Activated CD4-positive, alpha-beta T cell treated with anti-CD3 and anti-CD28 coated beads, Interleukin-2, amount 10 ng/mL, durations not matched to agents 24 days and 14 days (primary cell): ENCODE results near the gene DHX58. TPM values are rescaled to one million over a fixed set of nuclear protein-coding genes. Genes with fewer than 3 reads are reported as not detected.
A peak's percentile ranks its signal among the peaks of the same experiment; 100 is the strongest.

Experiments
- DNase-seq: peaks from one replicate; pipeline ENCODE4 v3.0.0; 2022
- H3K27ac Mint-ChIP-seq: one replicate; pipeline ENCODE4 v1.8.0; 2022; ENCODE audit warnings: mild to moderate bottlenecking, mixed read lengths
- H3K27me3 Mint-ChIP-seq: one replicate; pipeline ENCODE4 v1.8.0; 2022; ENCODE audit warnings: mixed read lengths
- H3K36me3 Mint-ChIP-seq: one replicate; pipeline ENCODE4 v1.8.0; 2022; ENCODE audit warnings: low read depth, mild to moderate bottlenecking, mixed read lengths
- H3K4me1 Mint-ChIP-seq: one replicate; pipeline ENCODE4 v1.8.0; 2021; ENCODE audit warnings: mixed read lengths
- H3K4me3 Mint-ChIP-seq: one replicate; pipeline ENCODE4 v1.8.0; 2022; ENCODE audit warnings: mild to moderate bottlenecking, moderate library complexity, mixed read lengths
- H3K9me3 Mint-ChIP-seq: one replicate; pipeline ENCODE4 v1.8.0; 2021; ENCODE audit warnings: mixed read lengths
- intact Hi-C: fragments of 100-400 bp; cut with micrococcal nuclease; formaldehyde crosslinking; loops from one replicate; pipeline ENCODE4 v1.15.1; 2023
- total RNA-seq: library from RNA; stranded (reverse); gene quantifications from 2 replicates; pipeline ENCODE4 v1.2.3, GENCODE V29; 2022

Gene DHX58
- total RNA-seq, 1 donor from 2014 or later: 25.8 TPM

DNA sequence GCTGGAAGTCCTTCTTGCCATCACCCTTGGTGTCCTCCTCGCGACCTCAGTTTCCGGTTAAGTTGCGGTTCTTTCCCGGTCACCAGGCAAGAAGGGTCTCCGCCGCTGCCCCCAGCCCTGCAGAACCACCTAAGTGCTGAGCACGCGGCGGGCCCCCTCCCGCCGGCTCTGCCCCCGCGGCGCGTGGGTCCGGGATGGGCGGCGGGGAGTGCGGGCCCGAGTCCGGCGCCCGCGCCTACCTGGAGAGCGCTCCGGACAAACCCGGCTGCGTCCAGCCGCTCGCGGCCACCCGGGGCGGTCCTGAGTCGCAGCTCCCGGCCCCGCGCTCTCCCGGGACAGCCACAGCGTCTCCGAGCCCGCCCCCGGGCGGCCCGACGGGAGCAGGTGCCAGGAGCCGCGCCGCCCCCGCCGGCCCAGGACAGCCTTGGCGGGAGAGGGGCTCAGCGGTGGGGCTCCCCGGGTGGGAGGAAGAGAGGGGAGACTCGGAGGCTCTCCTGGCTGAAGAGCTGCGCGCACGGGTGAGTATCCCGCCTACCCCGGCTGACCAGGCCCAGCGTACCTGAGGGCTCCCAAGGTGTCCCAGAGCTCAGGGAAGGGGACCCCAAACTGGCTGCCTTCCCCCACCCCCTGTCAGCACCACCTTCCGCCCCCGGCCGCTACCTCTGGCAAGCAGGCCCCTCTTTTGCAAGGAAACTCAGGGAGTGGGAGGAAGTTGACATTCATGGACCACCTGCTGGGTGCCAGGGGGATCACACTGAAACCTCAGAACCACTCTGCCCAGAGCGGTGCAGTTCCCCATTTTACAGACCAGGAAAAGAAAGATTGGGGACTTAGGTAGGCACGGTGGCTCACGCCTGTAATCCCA, 40.0 kb downstream of the DHX58 start:
- Mint-ChIP-seq H3K4me3 (peak overlapping the region; percentile 53), H3K4me1 (peaks cover 5% of the 10 kb centered on the region), H3K27me3 (peaks cover 30% of the 10 kb centered on the region), H3K36me3 (no peaks in the 10 kb centered on the region), H3K9me3 (no peaks in the 10 kb centered on the region), H3K27ac (no peak overlapping the region)
- intact Hi-C loops: no loop called here
- no peak for DNase-seq

DNA sequence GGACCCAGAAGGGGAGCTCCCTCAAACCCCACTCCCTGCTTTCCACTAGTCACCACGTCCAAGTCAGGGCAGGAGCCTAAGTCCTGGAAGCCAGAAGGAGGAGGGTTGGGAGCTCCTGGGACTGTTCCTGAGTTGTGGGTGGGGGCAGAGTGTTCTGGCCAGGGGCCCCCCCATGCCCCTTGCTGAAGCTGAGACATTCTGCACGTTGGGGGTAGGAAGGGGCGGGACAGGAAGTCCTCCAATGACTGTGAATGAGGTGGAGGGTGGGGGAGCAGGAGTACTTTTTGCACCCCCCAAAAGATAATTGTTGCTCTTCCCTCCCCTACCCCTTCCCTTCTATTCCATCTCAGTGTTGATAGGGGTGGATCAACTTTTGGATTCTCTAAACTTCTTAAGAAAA, 40.7 kb downstream of the DHX58 start:
- Mint-ChIP-seq H3K36me3 (no peaks in the 10 kb centered on the region), H3K9me3 (no peaks in the 10 kb centered on the region), H3K4me1 (peaks cover 7% of the 10 kb centered on the region), H3K27me3 (peaks cover 30% of the 10 kb centered on the region), H3K27ac (no peak overlapping the region), H3K4me3 (peak overlapping the region; percentile 53)
- no peak for DNase-seq
- intact Hi-C loops: no loop called here

DNA sequence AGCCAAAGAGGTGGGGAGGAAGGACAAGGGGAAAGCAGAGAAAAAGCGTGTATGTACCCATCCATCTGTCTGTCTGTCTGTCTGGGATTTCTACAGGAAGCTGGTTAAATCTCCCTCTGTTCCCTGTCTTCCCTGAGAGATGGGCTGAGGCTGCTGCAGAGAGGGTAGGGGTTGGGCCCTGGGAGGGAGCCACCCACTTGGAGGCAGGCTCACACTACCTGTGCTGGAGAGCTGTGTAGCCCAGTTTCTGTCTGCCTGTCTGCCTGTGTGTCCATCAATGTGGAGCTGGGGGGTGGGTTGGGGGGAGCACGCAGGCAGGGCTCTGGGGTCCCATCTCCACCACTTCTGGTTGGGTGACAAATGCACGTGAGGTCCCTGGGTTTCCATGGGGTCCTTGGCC, 43.5 kb downstream of the DHX58 start:
- H3K4me1 Mint-ChIP-seq: peaks cover 11% of the 10 kb centered on the region
- DNase-seq: no peak
- H3K27ac Mint-ChIP-seq: no peak overlapping the region
- no peak overlapping the region for H3K4me3 Mint-ChIP-seq
- intact Hi-C loops: loop anchor here (10.0 kb wide), 1 partner anchor 116 kb away; the partner anchor contains the start of genes HCRT and KCNH4
- no peaks in the 10 kb centered on the region for H3K9me3 Mint-ChIP-seq
- no peaks in the 10 kb centered on the region for H3K36me3 Mint-ChIP-seq
- H3K27me3 Mint-ChIP-seq: peaks cover 23% of the 10 kb centered on the region

DNA sequence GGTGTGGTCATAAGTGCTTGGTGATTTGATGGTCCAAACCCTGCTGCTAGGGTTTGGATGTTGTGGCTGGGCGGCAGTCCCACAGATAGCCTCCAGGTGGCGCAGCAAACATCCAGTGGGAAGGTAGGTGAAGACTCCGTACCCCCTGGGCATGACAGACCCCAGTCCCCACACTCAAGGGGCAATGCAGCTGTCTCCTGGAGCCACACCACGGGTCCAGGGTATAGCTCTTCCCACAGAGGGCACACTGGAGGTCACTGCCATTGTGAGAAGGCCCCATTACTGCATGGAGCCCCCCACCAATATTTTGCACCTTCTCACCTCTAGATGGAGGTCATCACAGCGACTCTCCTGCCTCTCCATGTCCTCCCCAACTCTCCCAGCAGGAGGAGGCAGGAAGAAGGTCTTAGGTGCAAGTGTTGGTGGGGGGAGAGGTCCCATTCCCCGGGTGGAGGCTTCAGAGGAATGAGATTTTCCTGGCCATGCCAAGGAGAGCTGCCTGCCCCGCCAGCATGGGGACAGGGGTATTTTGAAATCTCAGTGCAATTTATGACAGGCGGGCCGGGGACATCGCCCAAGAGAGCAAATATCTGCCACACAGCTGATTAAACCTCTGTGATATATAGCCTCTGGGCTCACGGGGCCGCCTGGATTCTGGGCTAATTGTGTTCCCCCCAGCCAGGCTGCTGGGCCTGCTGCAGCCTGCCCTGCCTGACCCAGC, 45.0 kb downstream of the DHX58 start:
- no peak overlapping the region for H3K4me3 Mint-ChIP-seq
- no peak overlapping the region for H3K27ac Mint-ChIP-seq
- DNase-seq: peak; percentile 93
- no peaks in the 10 kb centered on the region for H3K36me3 Mint-ChIP-seq
- peaks cover 18% of the 10 kb centered on the region for H3K4me1 Mint-ChIP-seq
- no peaks in the 10 kb centered on the region for H3K9me3 Mint-ChIP-seq
- peaks cover 11% of the 10 kb centered on the region for H3K27me3 Mint-ChIP-seq
- intact Hi-C loops: loop anchor here (2.0 to 10.0 kb wide), 3 partner anchors 33 to 117 kb away; partner anchors contain the start of genes DHX58, HCRT and KCNH4

DNA sequence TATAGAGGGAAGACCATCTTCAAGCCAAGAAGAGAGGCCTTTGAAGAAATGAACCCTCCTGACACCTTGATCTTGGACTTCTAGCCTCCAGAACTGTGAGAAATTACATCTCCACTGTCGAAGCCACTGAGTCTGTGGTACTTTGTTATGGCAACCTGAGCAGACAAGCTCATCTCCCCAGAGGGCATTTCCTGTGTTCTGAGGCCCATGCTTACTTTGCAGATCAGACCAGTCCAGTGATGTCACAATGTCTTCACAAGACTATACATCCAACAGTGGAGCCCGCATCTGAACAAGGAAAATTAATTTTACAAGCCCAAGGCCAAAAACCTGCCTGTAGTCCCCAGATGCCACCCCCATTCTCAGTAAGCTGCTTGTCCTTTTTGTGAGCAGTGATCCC, 47.3 kb downstream of the DHX58 start:
- intact Hi-C loops: loop anchor here (10.0 kb wide), 1 partner anchor 120 kb away; the partner anchor contains the start of genes HCRT and KCNH4
- H3K27ac Mint-ChIP-seq: peak overlapping the region; percentile 20

DNA sequence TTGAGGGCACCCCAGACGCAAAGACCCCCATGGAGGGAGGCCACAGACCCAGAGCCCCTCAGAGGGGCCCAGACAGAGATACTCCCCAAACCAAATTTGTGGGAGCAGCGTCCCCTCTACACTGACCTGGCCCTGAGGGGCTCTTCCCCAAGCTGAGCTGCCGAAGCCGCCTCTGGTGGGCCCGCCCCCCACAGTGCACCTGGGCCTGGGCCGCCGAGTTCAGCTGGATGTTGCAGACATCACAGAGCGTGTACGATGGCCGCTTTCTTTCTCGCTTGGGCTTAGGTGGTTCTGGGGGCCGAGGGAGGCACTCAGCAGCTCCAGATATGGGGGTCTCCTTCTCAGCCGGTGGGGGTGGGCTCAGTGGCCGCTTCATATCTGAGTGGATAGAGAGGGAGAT, 49.8 kb downstream of the DHX58 start:
- H3K4me1 Mint-ChIP-seq: peaks cover 19% of the 10 kb centered on the region
- H3K4me3 Mint-ChIP-seq: no peak overlapping the region
- no peak overlapping the region for H3K27ac Mint-ChIP-seq
- H3K9me3 Mint-ChIP-seq: no peaks in the 10 kb centered on the region
- H3K27me3 Mint-ChIP-seq: no peaks in the 10 kb centered on the region
- no peak for DNase-seq
- intact Hi-C loops: loop anchor here (5.0 to 10.0 kb wide), 2 partner anchors 35 to 122 kb away; partner anchors contain the start of genes HCRT and KCNH4
- H3K36me3 Mint-ChIP-seq: no peaks in the 10 kb centered on the region

More for the DNA sequence above, 47.3 kb downstream of the DHX58 start:
- peak; percentile 72 for DNase-seq
- Mint-ChIP-seq H3K9me3 (no peaks in the 10 kb centered on the region), H3K27me3 (no peaks in the 10 kb centered on the region), H3K36me3 (no peaks in the 10 kb centered on the region), H3K4me3 (no peak overlapping the region), H3K4me1 (peaks cover 16% of the 10 kb centered on the region)

DNA sequence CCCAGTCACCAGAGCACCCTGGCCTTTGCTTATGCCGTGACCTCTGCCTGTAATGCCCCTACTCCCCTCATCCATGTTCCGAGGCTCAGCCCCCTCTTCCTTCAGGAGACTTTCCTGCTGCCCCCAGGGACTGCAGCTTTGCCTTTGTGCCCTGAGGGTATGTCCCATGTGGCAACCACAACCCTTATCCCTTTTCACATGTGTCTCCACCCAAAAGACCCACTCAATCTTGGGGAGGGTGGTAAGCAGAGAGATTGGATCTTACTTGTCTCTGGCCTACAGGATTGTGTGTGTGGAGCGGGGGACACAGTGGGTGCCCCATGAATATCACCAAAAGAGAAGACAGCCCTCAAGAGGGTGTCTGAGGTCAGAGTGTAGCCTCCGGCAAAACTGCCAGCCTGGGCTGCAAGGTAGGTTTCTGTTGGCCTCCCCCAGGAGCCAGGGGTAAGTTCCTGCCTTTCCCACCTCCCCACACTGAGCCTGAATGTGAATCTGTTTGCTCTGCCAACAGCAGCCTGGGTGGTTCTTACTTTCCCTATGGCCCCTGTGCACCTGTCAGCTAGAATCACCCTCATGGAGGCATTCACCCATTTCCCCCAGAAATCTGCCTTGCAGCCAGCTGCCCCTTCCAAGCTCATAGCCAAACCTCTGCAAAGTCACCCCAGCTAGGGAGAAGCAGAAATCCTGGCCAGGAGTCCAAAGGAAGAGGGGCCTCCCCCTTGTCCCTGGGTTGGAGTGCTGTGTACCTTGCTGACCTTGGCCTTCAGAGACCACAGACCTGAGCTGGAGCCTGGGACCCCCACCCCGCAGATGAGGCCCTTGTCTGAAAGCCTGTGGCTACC, 50.6 kb downstream of the DHX58 start:
- no peaks in the 10 kb centered on the region for H3K27me3 Mint-ChIP-seq
- H3K4me3 Mint-ChIP-seq: no peak overlapping the region
- DNase-seq: no peak
- intact Hi-C loops: loop anchor here (5.0 to 10.0 kb wide), 2 partner anchors 35 to 123 kb away; partner anchors contain the start of genes HCRT and KCNH4
- H3K36me3 Mint-ChIP-seq: no peaks in the 10 kb centered on the region
- no peak overlapping the region for H3K27ac Mint-ChIP-seq
- no peaks in the 10 kb centered on the region for H3K9me3 Mint-ChIP-seq
- H3K4me1 Mint-ChIP-seq: peaks cover 18% of the 10 kb centered on the region

DNA sequence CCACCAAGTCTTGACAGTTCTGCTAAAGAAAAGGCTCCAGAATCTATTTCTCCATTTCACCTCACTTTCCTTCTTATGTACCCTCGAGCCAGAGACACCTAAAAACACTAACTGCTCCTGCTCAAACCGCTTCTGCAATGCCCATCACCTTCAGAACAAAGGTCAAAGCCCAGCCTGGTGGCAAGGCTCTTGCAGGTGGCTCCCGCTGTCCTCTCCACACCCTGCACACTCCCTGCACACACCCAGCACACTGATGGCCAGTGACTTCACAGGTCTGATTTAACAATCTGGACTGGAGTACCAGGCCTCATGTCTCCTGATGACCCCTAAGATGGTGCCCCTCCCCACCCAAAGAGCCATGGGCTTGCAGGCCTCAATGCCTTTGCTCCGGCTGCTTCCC, 52.3 kb downstream of the DHX58 start:
- Mint-ChIP-seq H3K27ac (peak overlapping the region; percentile 30), H3K4me3 (no peak overlapping the region), H3K27me3 (peaks cover 4% of the 10 kb centered on the region), H3K36me3 (no peaks in the 10 kb centered on the region), H3K9me3 (no peaks in the 10 kb centered on the region), H3K4me1 (peaks cover 17% of the 10 kb centered on the region)
- intact Hi-C loops: loop anchor here (5.0 to 10.0 kb wide), 2 partner anchors 33 to 125 kb away; partner anchors contain the start of genes HCRT and KCNH4
- DNase-seq: no peak

DNA sequence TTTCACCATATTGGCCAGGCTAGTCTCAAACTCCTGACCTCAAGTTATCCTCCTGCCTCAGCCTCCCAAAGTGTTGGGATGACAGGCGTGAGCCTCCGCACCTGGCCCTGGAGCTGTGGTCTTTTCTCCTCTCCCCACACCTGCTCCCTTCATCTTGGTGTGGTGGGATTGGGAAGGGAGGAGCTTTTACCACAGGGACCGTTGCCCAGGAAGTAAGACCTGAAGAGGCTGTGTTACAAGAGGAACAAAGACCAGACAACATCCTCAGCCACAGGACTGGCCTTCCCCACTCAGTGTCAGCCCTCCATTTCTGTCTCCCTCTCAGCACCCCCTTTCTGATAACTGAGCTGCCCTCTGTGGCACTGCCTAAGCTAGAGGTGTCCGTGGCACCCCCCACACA, 52.7 kb downstream of the DHX58 start:
- intact Hi-C loops: loop anchor here (5.0 to 10.0 kb wide), 2 partner anchors 33 to 125 kb away; partner anchors contain the start of genes HCRT and KCNH4
- H3K4me3 Mint-ChIP-seq: no peak overlapping the region
- no peaks in the 10 kb centered on the region for H3K36me3 Mint-ChIP-seq
- H3K9me3 Mint-ChIP-seq: no peaks in the 10 kb centered on the region
- H3K4me1 Mint-ChIP-seq: peaks cover 16% of the 10 kb centered on the region
- H3K27me3 Mint-ChIP-seq: peaks cover 8% of the 10 kb centered on the region
- no peak for DNase-seq
- H3K27ac Mint-ChIP-seq: no peak overlapping the region

DNA sequence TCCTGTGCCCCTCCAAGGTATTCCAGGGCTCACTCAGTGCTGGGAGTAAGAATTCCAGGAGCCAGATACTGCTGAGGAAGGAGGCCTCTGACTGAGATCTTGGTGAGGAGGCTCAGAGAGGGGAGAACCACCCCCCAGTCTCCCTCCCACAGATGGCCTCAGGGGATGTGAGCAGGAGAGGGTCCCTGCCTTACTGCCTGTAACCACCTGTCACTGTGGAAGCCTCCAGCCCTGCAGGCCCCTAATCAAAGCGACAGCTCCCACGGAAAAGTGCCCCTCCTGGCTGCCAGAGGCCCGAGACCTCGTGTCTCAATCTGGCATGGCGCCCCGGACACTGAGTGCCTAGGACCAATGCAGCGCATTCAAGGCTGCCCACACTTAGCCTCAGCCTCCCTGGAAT, 54.5 kb downstream of the DHX58 start:
- H3K27ac Mint-ChIP-seq: no peak overlapping the region
- H3K27me3 Mint-ChIP-seq: peaks cover 19% of the 10 kb centered on the region
- H3K4me1 Mint-ChIP-seq: peaks cover 6% of the 10 kb centered on the region
- intact Hi-C loops: no loop called here
- H3K4me3 Mint-ChIP-seq: no peak overlapping the region
- no peaks in the 10 kb centered on the region for H3K9me3 Mint-ChIP-seq
- DNase-seq: no peak
- no peaks in the 10 kb centered on the region for H3K36me3 Mint-ChIP-seq

DNA sequence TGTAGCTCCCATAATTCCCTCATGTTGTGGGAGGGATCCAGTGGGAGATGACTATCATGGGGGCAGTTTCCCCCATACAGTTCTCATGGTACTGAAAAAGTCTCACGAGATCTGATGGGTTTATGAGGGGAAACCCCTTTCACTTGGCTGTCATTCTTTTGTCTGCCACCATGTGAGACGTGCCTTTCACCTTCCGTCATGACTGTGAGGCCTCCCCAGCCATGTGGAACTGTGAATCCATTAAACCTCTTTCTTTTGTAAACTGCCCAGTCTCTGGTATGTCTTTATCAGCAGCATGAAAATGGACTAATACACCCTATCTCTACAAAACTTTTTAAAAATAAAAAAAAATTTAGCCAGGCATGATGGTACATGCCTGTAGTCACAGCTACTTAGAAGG, 55.9 kb downstream of the DHX58 start:
- DNase-seq: no peak
- peaks cover 34% of the 10 kb centered on the region for H3K27me3 Mint-ChIP-seq
- H3K9me3 Mint-ChIP-seq: no peaks in the 10 kb centered on the region
- no peaks in the 10 kb centered on the region for H3K36me3 Mint-ChIP-seq
- H3K4me3 Mint-ChIP-seq: no peak overlapping the region
- H3K4me1 Mint-ChIP-seq: peaks cover 4% of the 10 kb centered on the region
- intact Hi-C loops: no loop called here
- H3K27ac Mint-ChIP-seq: peak overlapping the region; percentile 34

DNA sequence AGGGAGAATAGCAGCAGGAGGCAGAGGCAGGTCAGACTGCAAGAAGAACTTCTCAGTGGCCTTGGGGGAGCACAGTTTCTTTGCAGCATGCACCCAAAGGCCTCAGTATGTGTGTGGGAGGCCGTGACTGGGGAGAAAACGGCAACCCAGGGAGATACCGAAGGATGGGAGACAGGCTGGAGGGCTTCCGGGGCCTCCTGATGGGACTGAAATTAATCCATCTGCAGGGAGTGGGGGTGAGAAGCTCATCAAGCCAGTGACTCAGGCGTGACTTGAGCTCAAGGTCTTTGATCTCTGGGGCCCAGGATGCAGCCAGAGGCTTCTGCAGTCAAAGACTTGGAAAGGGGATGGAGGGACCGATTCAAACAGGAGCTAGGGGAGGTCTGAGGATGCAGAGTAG, 57.0 kb downstream of the DHX58 start:
- Mint-ChIP-seq H3K36me3 (no peaks in the 10 kb centered on the region), H3K4me3 (no peak overlapping the region), H3K27ac (no peak overlapping the region), H3K9me3 (no peaks in the 10 kb centered on the region), H3K27me3 (peaks cover 44% of the 10 kb centered on the region), H3K4me1 (peaks cover 4% of the 10 kb centered on the region)
- DNase-seq: no peak
- intact Hi-C loops: no loop called here

DNA sequence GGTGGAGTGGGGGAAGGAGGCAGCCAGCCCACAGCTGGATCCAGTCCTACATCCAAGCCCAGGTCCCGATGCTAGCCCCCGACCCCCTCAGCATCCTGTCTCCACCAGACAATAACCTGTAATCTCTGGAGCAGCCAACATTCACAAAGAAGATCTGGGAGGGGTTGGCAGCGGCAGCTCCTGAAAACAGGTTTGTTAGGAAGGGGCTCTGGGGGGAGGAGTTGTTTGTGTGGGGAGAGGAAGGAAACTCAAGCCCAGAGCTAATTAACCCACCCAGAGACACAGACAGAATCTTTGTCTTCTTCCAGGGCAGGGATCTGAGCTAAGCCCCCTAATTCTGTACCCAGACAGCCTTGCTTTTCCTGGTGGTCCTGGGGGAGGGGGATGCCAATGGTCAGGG, 57.5 kb downstream of the DHX58 start:
- no peak for DNase-seq
- Mint-ChIP-seq H3K9me3 (no peaks in the 10 kb centered on the region), H3K4me3 (no peak overlapping the region), H3K4me1 (peaks cover 1% of the 10 kb centered on the region), H3K36me3 (no peaks in the 10 kb centered on the region), H3K27ac (no peak overlapping the region), H3K27me3 (peaks cover 44% of the 10 kb centered on the region)
- intact Hi-C loops: no loop called here
